Upper lobe of right lung (tissue), 1 donor: Measurements from ENCODE around the gene THSD4. TPM values are rescaled to one million over a fixed set of nuclear protein-coding genes. Genes with fewer than 3 reads are reported as not detected.

Experiments used
- ATAC-seq: fragments of 200-7000 bp; cut with Tn5 transposase; one replicate; pipeline ENCODE4 v1.9.1; 2020; ENCODE audit warnings: mild to moderate bottlenecking, moderate library complexity
- DNase-seq: peaks from one replicate; pipeline ENCODE4 v3.0.0-alpha.2; 2020
- H3K27ac ChIP-seq: fragments of 200-600 bp; one replicate; pipeline ENCODE4 v1.8.0; 2022
- H3K27me3 ChIP-seq: fragments of 200-600 bp; one replicate; pipeline ENCODE4 v1.8.0; 2022; ENCODE audit warnings: mild to moderate bottlenecking
- H3K36me3 ChIP-seq: fragments of 200-600 bp; one replicate; pipeline ENCODE4 v1.8.0; 2022
- H3K4me1 ChIP-seq: fragments of 200-600 bp; one replicate; pipeline ENCODE4 v1.8.0; 2022
- H3K4me3 ChIP-seq: fragments of 200-600 bp; one replicate; pipeline ENCODE4 v1.8.0; 2022; ENCODE audit warnings: mild to moderate bottlenecking
- H3K9me3 ChIP-seq: fragments of 200-600 bp; one replicate; pipeline ENCODE4 v1.8.0; 2022
- CTCF ChIP-seq: fragments of 200-600 bp; IDR thresholded peaks from one replicate; pipeline ENCODE4 v1.8.0; 2022; ENCODE audit warnings: antibody characterized with exemption
- intact Hi-C: fragments of 100-400 bp; cut with DNase I; formaldehyde crosslinking; loops from one replicate; pipeline ENCODE4 v1.11.0; 2022
- total RNA-seq: library from RNA; stranded (reverse); fragmentation: NEBNext Ultra II Directional; extraction: Animal tissue kit (Norgen Biotek cat#: 25700); gene quantifications from one replicate; pipeline ENCODE4 v1.2.1, GENCODE V29; 2021
- donor health status: DM: no; HTN: yes; CAD: no; lungs with severe emphysema.

The THSD4 gene
- total RNA-seq, 1 donor from 2014 or later: 25.6 TPM

GRCh38 chr15:71650603-71651002, 535.3 kb downstream of the THSD4 start:
- no peaks in the 10 kb centered on the region for H3K36me3 ChIP-seq
- no peak overlapping the region for H3K27ac ChIP-seq
- ATAC-seq (no peak), DNase-seq (no peak)
- H3K27me3 ChIP-seq: no peaks in the 10 kb centered on the region
- H3K4me1 ChIP-seq: no peaks in the 10 kb centered on the region
- intact Hi-C loops: no loop called here
- H3K9me3 ChIP-seq: no peaks in the 10 kb centered on the region
- H3K4me3 ChIP-seq: no peak overlapping the region
- no peak for TF ChIP-seq CTCF

- intact Hi-C loops: no loop called here
- DNase-seq: no peak
- peak; percentile 57 for TF ChIP-seq CTCF
Observed at GRCh38 chr15:71651750-71652186, 536.5 kb downstream of the THSD4 start.

GRCh38 chr15:71654042-71654719, 538.9 kb downstream of the THSD4 start:
- DNase-seq (no peak), ATAC-seq (no peak)
- no peaks in the 10 kb centered on the region for H3K4me1 ChIP-seq
- intact Hi-C loops: no loop called here
- no peaks in the 10 kb centered on the region for H3K27me3 ChIP-seq
- no peaks in the 10 kb centered on the region for H3K36me3 ChIP-seq
- H3K9me3 ChIP-seq: no peaks in the 10 kb centered on the region
- TF ChIP-seq CTCF: no peak
- H3K4me3 ChIP-seq: no peak overlapping the region
- H3K27ac ChIP-seq: no peak overlapping the region

More at GRCh38 chr15:71651750-71652186, 536.5 kb downstream of the THSD4 start:
- Histone ChIP-seq H3K4me1 (no peaks in the 10 kb centered on the region), H3K4me3 (no peak overlapping the region), H3K27me3 (no peaks in the 10 kb centered on the region), H3K27ac (no peak overlapping the region), H3K36me3 (no peaks in the 10 kb centered on the region), H3K9me3 (no peaks in the 10 kb centered on the region)
- peak; percentile 79 for ATAC-seq

- intact Hi-C loops: no loop called here
- ATAC-seq (no peak), DNase-seq (no peak)
- Histone ChIP-seq H3K9me3 (no peaks in the 10 kb centered on the region), H3K27me3 (no peaks in the 10 kb centered on the region), H3K4me1 (no peaks in the 10 kb centered on the region), H3K4me3 (no peak overlapping the region), H3K27ac (no peak overlapping the region), H3K36me3 (no peaks in the 10 kb centered on the region)
- no peak for TF ChIP-seq CTCF
Observed at GRCh38 chr15:71654720-71655174, 539.5 kb downstream of the THSD4 start.

GRCh38 chr15:71656425-71656824, 541.2 kb downstream of the THSD4 start:
- ATAC-seq (no peak), DNase-seq (no peak)
- Histone ChIP-seq H3K36me3 (no peaks in the 10 kb centered on the region), H3K27ac (no peak overlapping the region), H3K4me1 (no peaks in the 10 kb centered on the region), H3K9me3 (no peaks in the 10 kb centered on the region), H3K4me3 (no peak overlapping the region), H3K27me3 (no peaks in the 10 kb centered on the region)
- intact Hi-C loops: no loop called here
- no peak for TF ChIP-seq CTCF

- H3K9me3 ChIP-seq: no peaks in the 10 kb centered on the region
- H3K27me3 ChIP-seq: no peaks in the 10 kb centered on the region
- no peaks in the 10 kb centered on the region for H3K4me1 ChIP-seq
- H3K36me3 ChIP-seq: no peaks in the 10 kb centered on the region
- DNase-seq (no peak), ATAC-seq (no peak)
- H3K4me3 ChIP-seq: no peak overlapping the region
- intact Hi-C loops: no loop called here
- H3K27ac ChIP-seq: no peak overlapping the region
- no peak for TF ChIP-seq CTCF
Observed at GRCh38 chr15:71657141-71657540, 541.9 kb downstream of the THSD4 start.
